Upper lobe of right lung (tissue), 1 donor: ENCODE data around the gene NEK4. TPM values are rescaled to one million over a fixed set of nuclear protein-coding genes. Genes with fewer than 3 reads are reported as not detected.

ENCODE experiments used
- ATAC-seq: fragments of 200-7000 bp; cut with Tn5 transposase; one replicate; pipeline ENCODE4 v1.9.1; 2020; ENCODE audit warnings: mild to moderate bottlenecking, moderate library complexity
- DNase-seq: peaks from one replicate; pipeline ENCODE4 v3.0.0-alpha.2; 2020
- H3K27ac ChIP-seq: fragments of 200-600 bp; one replicate; pipeline ENCODE4 v1.8.0; 2022
- H3K27me3 ChIP-seq: fragments of 200-600 bp; one replicate; pipeline ENCODE4 v1.8.0; 2022; ENCODE audit warnings: mild to moderate bottlenecking
- H3K36me3 ChIP-seq: fragments of 200-600 bp; one replicate; pipeline ENCODE4 v1.8.0; 2022
- H3K4me1 ChIP-seq: fragments of 200-600 bp; one replicate; pipeline ENCODE4 v1.8.0; 2022
- H3K4me3 ChIP-seq: fragments of 200-600 bp; one replicate; pipeline ENCODE4 v1.8.0; 2022; ENCODE audit warnings: mild to moderate bottlenecking
- H3K9me3 ChIP-seq: fragments of 200-600 bp; one replicate; pipeline ENCODE4 v1.8.0; 2022
- CTCF ChIP-seq: fragments of 200-600 bp; IDR thresholded peaks from one replicate; pipeline ENCODE4 v1.8.0; 2022; ENCODE audit warnings: antibody characterized with exemption
- intact Hi-C: fragments of 100-400 bp; cut with DNase I; formaldehyde crosslinking; loops from one replicate; pipeline ENCODE4 v1.11.0; 2022
- total RNA-seq: library from RNA; stranded (reverse); fragmentation: NEBNext Ultra II Directional; extraction: Animal tissue kit (Norgen Biotek cat#: 25700); gene quantifications from one replicate; pipeline ENCODE4 v1.2.1, GENCODE V29; 2021
- donor health status: DM: no; HTN: yes; CAD: no; lungs with severe emphysema.

Gene NEK4
- total RNA-seq, 1 donor from 2014 or later: 27.2 TPM

- ATAC-seq (no peak), DNase-seq (no peak)
- H3K9me3 ChIP-seq: no peaks in the 10 kb centered on the region
- intact Hi-C loops: no loop called here
- TF ChIP-seq CTCF: no peak
- H3K27me3 ChIP-seq: no peaks in the 10 kb centered on the region
- no peak overlapping the region for H3K4me3 ChIP-seq
- no peak overlapping the region for H3K27ac ChIP-seq
- no peaks in the 10 kb centered on the region for H3K4me1 ChIP-seq
- H3K36me3 ChIP-seq: no peaks in the 10 kb centered on the region
These were observed 19.0 kb upstream of the NEK4 start for GRCh38 chr3:52789746-52790040.

GRCh38 chr3:52788890-52789745 is 18.4 kb upstream of the NEK4 start:
- no peak for DNase-seq
- no peak for ATAC-seq
- H3K4me3 ChIP-seq: no peak overlapping the region
- no peak overlapping the region for H3K27ac ChIP-seq
- H3K9me3 ChIP-seq: no peaks in the 10 kb centered on the region
- no peak for TF ChIP-seq CTCF
- H3K27me3 ChIP-seq: no peaks in the 10 kb centered on the region
- no peaks in the 10 kb centered on the region for H3K36me3 ChIP-seq
- intact Hi-C loops: no loop called here
- H3K4me1 ChIP-seq: no peaks in the 10 kb centered on the region

GRCh38 chr3:52787672-52788625 is 17.2 kb upstream of the NEK4 start:
- intact Hi-C loops: no loop called here
- TF ChIP-seq CTCF: no peak
- Histone ChIP-seq H3K4me1 (no peaks in the 10 kb centered on the region), H3K36me3 (no peaks in the 10 kb centered on the region), H3K27me3 (peaks cover under 1% of the 10 kb centered on the region), H3K27ac (no peak overlapping the region), H3K9me3 (no peaks in the 10 kb centered on the region), H3K4me3 (no peak overlapping the region)
- DNase-seq (no peak), ATAC-seq (no peak)

GRCh38 chr3:52787246-52787645 is 16.5 kb upstream of the NEK4 start:
- TF ChIP-seq CTCF: no peak
- Histone ChIP-seq H3K4me1 (no peaks in the 10 kb centered on the region), H3K36me3 (no peaks in the 10 kb centered on the region), H3K27me3 (peaks cover 5% of the 10 kb centered on the region), H3K4me3 (no peak overlapping the region), H3K9me3 (no peaks in the 10 kb centered on the region), H3K27ac (no peak overlapping the region)
- DNase-seq: no peak
- intact Hi-C loops: no loop called here
- no peak for ATAC-seq

GRCh38 chr3:52786330-52787215 is 15.8 kb upstream of the NEK4 start:
- intact Hi-C loops: no loop called here
- peak; percentile 46 for DNase-seq
- Histone ChIP-seq H3K4me3 (no peak overlapping the region), H3K9me3 (no peaks in the 10 kb centered on the region), H3K4me1 (no peaks in the 10 kb centered on the region), H3K27me3 (peaks cover 5% of the 10 kb centered on the region), H3K27ac (no peak overlapping the region), H3K36me3 (no peaks in the 10 kb centered on the region)
- ATAC-seq: no peak
- TF ChIP-seq CTCF: no peak
